H1 (cell line): Measurements from ENCODE around the gene BCL2L14. TPM values are rescaled to one million over a fixed set of nuclear protein-coding genes. Genes with fewer than 3 reads are reported as not detected.

ENCODE experiments used
- CTCF ChIA-PET: fragments of 300-600 bp; sonication (Branson Sonifier 250); formaldehyde crosslinking; loops from one replicate; lab custom pipeline; 2021; ENCODE audit not compliant: partially characterized antibody; lab: Charles Lee
- POLR2A ChIA-PET: fragments of 300-600 bp; sonication (Branson Sonifier 250); formaldehyde crosslinking; loops from one replicate; lab custom pipeline; 2021; ENCODE audit warnings: inconsistent platforms; ENCODE audit not compliant: partially characterized antibody; lab: Charles Lee
- DNase-seq, 2 experiments: peaks; one replicate each; pipeline versions ENCODE4 v3.0.0 to v3.0.0-alpha.2; 2010 to 2022; ENCODE audit warnings: low spot score in 2 of 2, low read depth in 1 of 2, mixed read lengths in 1 of 2
- FAIRE-seq: peaks from 2 replicates; lab custom pipeline; 2011; peaks lifted over from hg19 to GRCh38; lab: Jason Lieb, UNC
- H2AFZ ChIP-seq: 2 replicates; pipeline ENCODE4 v1.8.1; 2012; ENCODE audit warnings: low read length, inconsistent platforms
- H2AK5ac ChIP-seq: 2 replicates; pipeline ENCODE4 v1.6.1; 2013; ENCODE audit warnings: low read depth, low read length
- H2BK120ac ChIP-seq: replicated peaks from 2 replicates; pipeline ENCODE3; 2013; ENCODE audit warnings: low read depth, low read length, inconsistent platforms
- H2BK12ac ChIP-seq: 2 replicates; pipeline ENCODE4 v1.6.1; 2013; ENCODE audit warnings: low read depth, low read length
- H2BK15ac ChIP-seq: 2 replicates; pipeline ENCODE4 v1.6.1; 2013; ENCODE audit warnings: low read length
- H2BK20ac ChIP-seq: 2 replicates; pipeline ENCODE4 v1.6.1; 2013; ENCODE audit warnings: low read length
- H2BK5ac ChIP-seq: 2 replicates; pipeline ENCODE4 v1.6.1; 2013; ENCODE audit warnings: low read depth, low read length
- H3K14ac ChIP-seq: 2 replicates; pipeline ENCODE4 v1.6.1; 2013; ENCODE audit warnings: inconsistent platforms; ENCODE audit not compliant: insufficient read length
- H3K18ac ChIP-seq: 2 replicates; pipeline ENCODE4 v1.6.1; 2013; ENCODE audit warnings: low read length; ENCODE audit errors: extremely low read depth
- H3K23ac ChIP-seq: 2 replicates; pipeline ENCODE4 v1.6.1; 2013; ENCODE audit warnings: inconsistent platforms; ENCODE audit not compliant: insufficient read length
- H3K23me2 ChIP-seq: 2 replicates; pipeline ENCODE4 v1.6.1; 2013; ENCODE audit warnings: low read depth, low read length
- H3K27ac ChIP-seq: 2 replicates; pipeline ENCODE4 v1.6.1; 2011; ENCODE audit warnings: low read depth, low read length, inconsistent platforms
- H3K27me3 ChIP-seq, 4 experiments: replicated peaks in 1 of 4; 1 replicate in 1 of 4; 2 replicates in 3 of 4; pipeline versions ENCODE4 v1.6.1 to v1.8.1; 2011 to 2013; ENCODE audit warnings: low read length in 3 of 4, mild to moderate bottlenecking in 3 of 4, inconsistent platforms in 2 of 4, mixed read lengths in 2 of 4, moderate library complexity in 1 of 4; ENCODE audit not compliant: control insufficient read depth in 3 of 4, insufficient read depth in 3 of 4; ENCODE audit errors: extremely low read depth in 1 of 4
- H3K36me3 ChIP-seq, 4 experiments: 2 replicates each; pipeline versions ENCODE4 v1.6.1 to v1.8.1; 2011 to 2013; ENCODE audit warnings: mild to moderate bottlenecking in 4 of 4, low read length in 3 of 4, moderate library complexity in 2 of 4, control low read depth in 1 of 4, inconsistent platforms in 1 of 4; ENCODE audit not compliant: insufficient read depth in 4 of 4, control insufficient read depth in 2 of 4
- H3K4ac ChIP-seq: replicated peaks from 2 replicates; pipeline ENCODE3; 2013; ENCODE audit warnings: low read length, low read depth, mixed read lengths, inconsistent platforms; ENCODE audit not compliant: insufficient read length
- H3K4me1 ChIP-seq, 4 experiments: replicated peaks in 1 of 4; 1 replicate in 1 of 4; 2 replicates in 3 of 4; pipeline versions ENCODE4 v1.6.1 to v1.8.1; 2011 to 2013; ENCODE audit warnings: low read length in 3 of 4, inconsistent platforms in 2 of 4, mixed read lengths in 1 of 4; ENCODE audit not compliant: insufficient read depth in 4 of 4, control insufficient read depth in 3 of 4
- H3K4me2 ChIP-seq, 2 experiments: 2 replicates each; pipeline versions ENCODE4 v1.6.1 to v1.8.1; 2011 to 2013; ENCODE audit warnings: low read depth in 2 of 2, low read length in 2 of 2, control low read depth in 1 of 2, inconsistent platforms in 1 of 2, mild to moderate bottlenecking in 1 of 2; ENCODE audit not compliant: insufficient read depth in 1 of 2
- H3K4me3 ChIP-seq, 4 experiments: fragments of 200-600, 300-600 bp in 1 of 4; sonication (generic), shearing (Covaris generic), sonication (Bioruptor Twin) in 1 of 4; 2 replicates each; pipeline versions ENCODE4 v1.5.1 to v1.8.1; 2011 to 2016; ENCODE audit warnings: low read length in 4 of 4, low read depth in 3 of 4, control low read depth in 2 of 4, inconsistent platforms in 2 of 4, mild to moderate bottlenecking in 2 of 4, mixed read lengths in 1 of 4, moderate library complexity in 1 of 4; ENCODE audit not compliant: insufficient read depth in 2 of 4; ENCODE audit errors: extremely low read depth in 1 of 4
- H3K56ac ChIP-seq: replicated peaks from 2 replicates; pipeline ENCODE3; 2013; ENCODE audit warnings: low read depth, mild to moderate bottlenecking, mixed read lengths, low read length, inconsistent platforms; ENCODE audit not compliant: insufficient read length
- H3K79me1 ChIP-seq: 2 replicates; pipeline ENCODE4 v1.6.1; 2013; ENCODE audit warnings: low read depth, low read length, control low read depth
- H3K79me2 ChIP-seq, 2 experiments: 2 replicates each; pipeline versions ENCODE4 v1.6.1 to v1.8.1; 2012 to 2013; ENCODE audit warnings: low read length in 2 of 2, mild to moderate bottlenecking in 2 of 2, inconsistent platforms in 1 of 2; ENCODE audit not compliant: insufficient read depth in 2 of 2, control insufficient read depth in 1 of 2
- H3K9ac ChIP-seq, 4 experiments: replicated peaks in 1 of 4; 1 replicate in 1 of 4; 2 replicates in 3 of 4; pipeline versions ENCODE4 v1.6.1 to v1.8.1; 2011 to 2013; ENCODE audit warnings: low read depth in 3 of 4, low read length in 3 of 4, control low read depth in 2 of 4, mild to moderate bottlenecking in 2 of 4, moderate library complexity in 2 of 4, inconsistent platforms in 1 of 4; ENCODE audit errors: extremely low read depth in 1 of 4
- H3K9me3 ChIP-seq, 2 experiments: 2 replicates each; pipeline versions ENCODE4 v1.6.1 to v1.8.1; 2012 to 2013; ENCODE audit warnings: mild to moderate bottlenecking in 2 of 2, moderate library complexity in 2 of 2, control low read depth in 1 of 2, inconsistent platforms in 1 of 2, low read depth in 1 of 2, low read length in 1 of 2, mixed read lengths in 1 of 2; ENCODE audit not compliant: insufficient read depth in 2 of 2
- H4K20me1 ChIP-seq, 2 experiments: replicated peaks in 1 of 2; 2 replicates each; pipeline versions ENCODE3 to v1.8.1; 2011 to 2013; ENCODE audit warnings: inconsistent platforms in 2 of 2, low read length in 2 of 2, mild to moderate bottlenecking in 1 of 2; ENCODE audit not compliant: insufficient read depth in 2 of 2, control insufficient read depth in 1 of 2
- H4K5ac ChIP-seq: 2 replicates; pipeline ENCODE4 v1.6.1; 2013; ENCODE audit warnings: low read length, low read depth, mixed read lengths, inconsistent platforms; ENCODE audit not compliant: insufficient read length
- H4K8ac ChIP-seq: 2 replicates; pipeline ENCODE4 v1.8.0; 2013; ENCODE audit warnings: mild to moderate bottlenecking, moderate library complexity, low read length, inconsistent platforms; ENCODE audit not compliant: insufficient read depth; ENCODE audit errors: extremely low read depth
- H4K91ac ChIP-seq: replicated peaks from 2 replicates; pipeline ENCODE3; 2013; ENCODE audit warnings: low read length, mixed read lengths, inconsistent platforms; ENCODE audit not compliant: insufficient read length
- WGBS, 2 experiments: shearing (Covaris generic) in 1 of 2; methylation state at CpG; one replicate each; pipeline versions ENCODE4 v1.1.6 to v1.1.7; 2013 to 2015; ENCODE audit warnings: low lambda C conversion rate in 2 of 2, mixed read lengths in 2 of 2, inconsistent platforms in 1 of 2, low coverage in 1 of 2, missing lambda C conversion rate in 1 of 2; ENCODE audit not compliant: insufficient replicate concordance in 2 of 2, insufficient coverage in 1 of 2, insufficient read length in 1 of 2; ENCODE audit errors: extremely low coverage in 1 of 2, missing lambda C conversion rate in 1 of 2; 5-methylcytosine and 5-hydroxymethylcytosine counted together
- polyA plus RNA-seq, 7 experiments: library from polyadenylated mRNA; depleted of rRNA in 3 of 7; stranded (reverse) in 5 of 7; unstranded in 2 of 7; fragments of >200 nt in 5 of 7; fragments of 200-250 nt in 2 of 7; gene quantifications; 1 replicate in 5 of 7; 2 replicates in 1 of 7; 4 replicates in 1 of 7; pipeline versions ENCODE4 v1.2.1 to v1.2.3, GENCODE V29; 2011 to 2013; ENCODE audit warnings: missing spikeins in 2 of 7, mixed read lengths in 2 of 7
- total RNA-seq: library from RNA; stranded (reverse); fragmentation: NEBNext Ultra II Directional; extraction: Animal tissue kit (Norgen Biotek cat#: 25700); gene quantifications from 2 replicates; pipeline ENCODE4 v1.2.1, GENCODE V29; 2021

BCL2L14 gene
- total and polyA plus RNA-seq, 2 of the 8 experiments (the other 6 are each of a cell fraction or from before 2014, with no cell fraction given) = 0.80 to 2.4 TPM

GRCh38 chr12:12051668-12052067, 19.1 kb upstream of the BCL2L14 start:
- Histone ChIP-seq H3K23me2 (peaks cover 7% of the 10 kb centered on the region), H3K9ac (no peak overlapping the region), H3K4me3 (no peak overlapping the region), H3K4me1 (peaks cover 0 to 10% (median 6%) of the 10 kb centered on the region in 4 experiments; a peak in 5 of 7 replicates), H4K5ac (no peak overlapping the region), H3K56ac (no peak overlapping the region), H3K4me2 (no peak overlapping the region), H3K27me3 (no peaks in the 10 kb centered on the region), H3K79me1 (no peaks in the 10 kb centered on the region), H2BK120ac (no peak overlapping the region), H3K23ac (no peak overlapping the region), H4K20me1 (no peaks in the 10 kb centered on the region), H4K91ac (no peak overlapping the region), H2BK20ac (no peak overlapping the region), H3K4ac (no peak overlapping the region), H4K8ac (no peak overlapping the region), H3K9me3 (no peaks in the 10 kb centered on the region), H3K14ac (no peak overlapping the region), H3K27ac (no peak overlapping the region), H2BK15ac (no peak overlapping the region), H3K18ac (no peak overlapping the region), H2BK5ac (no peak overlapping the region), H3K79me2 (no peaks in the 10 kb centered on the region; a peak in 1 of 4 replicates), H2AK5ac (no peak overlapping the region), H3K36me3 (no peaks in the 10 kb centered on the region), H2BK12ac (no peak overlapping the region), H2AFZ (no peak overlapping the region)
- WGBS, 2 experiments = 89% methylated on average over 4 of the region's 4 CpGs; no CpG with 5 or more reads in 1 of the 2 experiments
- ChIA-PET POLR2A (no interaction called here), CTCF (interaction anchor here (0.8 to 2.7 kb wide), 4 partner anchors 15 to 283 kb away, joined by 3 to 17 read pairs (median 4); no protein-coding TSS in a partner anchor)
- FAIRE-seq (no peak), DNase-seq (no peak)
